CD4-positive, alpha-beta T cell treated with Interleukin-10 for 1 hour (primary cell): Measurements from ENCODE around the gene RPS24.
A peak's percentile ranks its signal among the peaks of the same experiment; 100 is the strongest.
"Not testable (repeated sequence)": the region's sequence is repeated elsewhere in the genome, so short reads cannot be mapped to it uniquely, and the experiment has no call there.

Experiments
- DNase-seq: peaks from one replicate; pipeline ENCODE4 v3.0.0-alpha.2; 2020

RPS24 gene

DNA sequence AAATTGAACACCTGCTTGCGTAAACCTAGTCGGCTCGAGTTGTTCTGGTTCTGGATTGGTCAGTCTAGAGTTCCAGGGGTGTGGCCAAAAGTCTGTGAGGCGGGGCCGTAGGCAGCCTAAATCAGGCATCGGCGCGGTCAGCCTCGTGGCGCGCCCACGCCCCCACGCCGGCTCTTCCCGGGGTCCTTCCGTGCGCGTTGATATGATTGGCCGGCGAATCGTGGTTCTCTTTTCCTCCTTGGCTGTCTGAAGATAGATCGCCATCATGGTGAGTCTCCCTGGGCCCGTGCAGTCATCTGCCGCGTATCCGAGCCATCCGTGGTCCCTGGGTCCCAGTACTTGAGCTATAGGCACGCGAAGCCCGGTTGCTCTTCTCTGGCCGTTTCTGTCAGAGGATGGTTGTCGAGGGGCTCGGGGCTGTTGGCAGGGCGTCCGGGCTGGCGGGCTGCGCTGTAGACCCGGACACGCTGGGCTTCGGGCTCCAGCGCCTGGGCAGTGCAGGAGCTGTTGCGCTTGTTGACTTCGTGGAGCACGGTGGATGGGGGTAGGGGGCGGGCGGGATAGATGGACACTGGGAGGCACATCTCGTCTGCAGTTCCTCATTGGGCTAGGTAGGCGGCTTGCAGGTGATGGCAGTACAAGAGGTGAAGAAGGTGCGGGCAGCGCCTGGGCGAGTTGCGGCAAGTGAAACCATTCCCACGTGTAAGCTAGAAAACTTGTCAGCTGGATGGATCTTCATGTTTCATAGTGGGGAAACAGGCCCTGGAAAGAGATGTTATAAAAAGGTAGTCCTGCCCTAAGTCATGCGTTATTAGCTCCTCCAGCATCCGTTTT is at the start of gene RPS24:
Gene RPS24 (plus strand): TSS at position 227 of the 834 bp plus-strand sequence. CDS start 39 bp downstream, at position 266.
- peak; percentile 97 for DNase-seq

GRCh38 chr10:77984986-77985385 is 48.7 kb upstream of the RPS24 start:
- no peak for DNase-seq

DNA sequence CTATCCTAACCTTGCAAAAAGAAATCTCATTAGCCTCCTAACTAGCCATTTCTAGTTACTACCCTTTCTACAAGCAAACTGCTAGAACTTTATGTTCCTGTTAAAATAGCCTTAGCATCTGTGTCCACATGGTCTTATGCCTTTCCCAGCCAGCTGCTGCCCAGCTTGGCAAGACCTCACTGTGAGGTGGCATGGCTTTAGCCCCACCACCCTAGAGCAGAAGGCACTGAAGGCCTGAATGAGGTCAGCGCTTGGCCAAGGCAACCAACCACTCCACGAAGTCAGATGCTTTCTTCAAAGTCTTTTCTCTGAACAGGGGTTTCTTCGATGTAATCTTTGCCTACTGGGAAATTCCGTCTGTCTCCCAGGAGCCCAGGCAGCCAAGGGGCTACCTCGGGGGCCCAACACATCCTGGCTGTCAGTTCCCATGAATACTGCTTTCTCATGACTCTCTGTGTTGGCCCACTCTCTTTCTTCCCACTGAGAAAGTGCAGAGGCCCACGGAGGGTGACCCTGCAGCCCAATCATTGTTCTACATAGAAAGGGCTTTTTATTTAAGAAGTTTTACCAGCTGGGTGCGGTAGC is 45.9 kb upstream of the RPS24 start:
- DNase-seq = no peak

- DNase-seq = no peak
Measured at GRCh38 chr10:77989081-77989724, 44.5 kb upstream of the RPS24 start.

DNA sequence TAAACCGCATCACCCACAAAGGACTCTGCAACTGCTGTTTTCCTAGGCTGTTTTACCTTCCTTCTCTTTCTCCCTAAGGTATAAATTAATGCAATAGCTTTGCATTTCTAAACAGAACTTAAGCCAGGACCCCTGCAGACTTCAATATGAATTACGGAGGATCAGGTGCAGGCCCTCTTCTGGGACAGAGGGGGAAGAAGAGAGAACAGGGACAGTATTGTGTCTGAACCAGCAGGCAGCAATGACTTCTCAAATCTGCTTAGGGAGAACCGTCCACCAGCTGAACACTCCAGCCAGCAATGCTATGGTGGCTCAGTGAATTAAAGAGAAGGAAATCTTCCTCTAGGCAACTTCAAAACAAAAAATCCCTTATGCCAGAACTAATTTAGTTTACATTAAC is 40.0 kb upstream of the RPS24 start:
- DNase-seq = no peak

GRCh38 chr10:77998780-77999179 is 34.9 kb upstream of the RPS24 start:
- DNase-seq = not testable (repeated sequence)

DNA sequence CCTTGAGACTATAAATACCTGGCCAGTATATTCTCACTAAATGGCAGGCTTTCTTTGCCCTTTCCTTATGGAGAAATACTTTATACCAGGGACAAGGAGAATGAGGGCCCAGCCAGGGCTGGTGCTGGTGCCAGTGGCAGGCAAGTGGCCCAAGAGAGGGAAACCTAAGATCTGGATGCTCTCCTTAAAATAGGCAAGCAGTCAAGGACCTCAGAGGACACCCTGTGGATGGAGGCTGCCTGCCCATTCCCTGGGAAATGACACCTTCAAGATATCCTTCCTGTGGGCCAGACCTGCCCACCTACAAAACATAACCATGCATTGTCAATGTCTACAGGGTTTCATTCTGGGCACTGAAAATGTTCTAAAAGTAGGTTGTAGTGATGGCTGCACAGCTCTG is 33.5 kb upstream of the RPS24 start:
- DNase-seq = no peak

- DNase-seq = no peak
Measured at GRCh38 chr10:78000956-78001472, 32.6 kb upstream of the RPS24 start.

GRCh38 chr10:78002541-78003288 is 30.9 kb upstream of the RPS24 start:
- no peak for DNase-seq

GRCh38 chr10:78004215-78005026 is 29.2 kb upstream of the RPS24 start:
- DNase-seq = no peak

DNA sequence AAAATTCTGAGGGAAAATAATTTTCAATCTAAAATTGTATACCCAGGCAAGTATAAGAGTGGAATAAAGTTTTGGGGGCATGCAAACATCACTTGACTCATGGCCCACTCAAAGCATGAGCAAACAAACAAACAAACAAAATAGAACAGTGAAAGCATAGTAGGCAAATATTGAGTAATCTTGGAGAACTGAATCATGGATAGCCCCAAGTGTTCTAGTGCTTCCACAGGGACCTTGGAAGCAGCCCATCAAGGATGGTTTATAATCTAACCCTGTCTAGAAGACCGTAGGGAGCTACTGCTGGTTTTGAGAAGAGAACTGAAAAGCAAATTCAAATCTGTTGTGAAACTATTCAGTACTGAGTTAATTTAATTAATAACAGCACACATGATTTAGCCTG is 26.5 kb upstream of the RPS24 start:
- DNase-seq = no peak

DNA sequence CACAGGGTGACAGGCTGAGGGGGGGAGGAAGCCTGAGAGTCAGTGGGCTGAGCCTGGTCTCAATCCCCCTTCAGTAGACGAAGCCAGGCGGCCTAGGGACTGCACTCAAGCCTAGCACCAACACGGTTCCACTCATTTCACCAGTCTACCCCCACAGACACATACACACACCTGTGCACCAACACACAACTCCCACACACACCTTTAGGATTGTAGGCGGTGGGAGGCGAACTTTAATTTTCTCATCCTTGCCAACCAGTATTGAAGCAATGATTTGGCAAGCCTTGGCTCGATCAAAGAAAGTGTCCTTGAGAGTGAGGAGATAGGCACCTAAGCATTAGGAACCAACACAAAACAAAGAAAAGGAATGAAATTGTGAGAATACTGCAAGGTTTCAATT is 24.0 kb upstream of the RPS24 start:
- no peak for DNase-seq

DNA sequence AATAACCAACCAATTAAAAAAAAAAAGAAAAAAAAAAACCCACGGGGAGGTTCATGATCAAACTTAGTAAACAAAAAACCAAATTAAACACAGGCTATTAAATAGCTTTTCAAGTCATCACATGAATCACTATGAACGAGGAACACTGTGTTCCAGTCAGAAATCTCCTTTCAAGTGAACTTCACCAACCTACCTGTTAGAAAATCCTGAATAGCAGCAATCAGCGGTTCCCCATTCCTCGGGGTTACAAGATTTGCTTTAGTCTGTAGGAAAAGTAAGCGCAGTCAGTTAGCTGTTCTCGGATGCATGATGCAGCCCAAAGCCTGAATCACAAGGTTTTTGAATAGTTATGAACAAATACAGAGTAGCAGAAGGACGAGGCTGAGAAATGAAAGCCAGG is 23.4 kb upstream of the RPS24 start:
- no peak for DNase-seq

- DNase-seq = no peak
Measured at GRCh38 chr10:78011065-78011464, 22.6 kb upstream of the RPS24 start.

GRCh38 chr10:78013564-78013963 is 20.1 kb upstream of the RPS24 start:
- no peak for DNase-seq

GRCh38 chr10:78015546-78015945 is 18.1 kb upstream of the RPS24 start:
- no peak for DNase-seq

GRCh38 chr10:78017856-78018255 is 15.8 kb upstream of the RPS24 start:
- DNase-seq = no peak

DNA sequence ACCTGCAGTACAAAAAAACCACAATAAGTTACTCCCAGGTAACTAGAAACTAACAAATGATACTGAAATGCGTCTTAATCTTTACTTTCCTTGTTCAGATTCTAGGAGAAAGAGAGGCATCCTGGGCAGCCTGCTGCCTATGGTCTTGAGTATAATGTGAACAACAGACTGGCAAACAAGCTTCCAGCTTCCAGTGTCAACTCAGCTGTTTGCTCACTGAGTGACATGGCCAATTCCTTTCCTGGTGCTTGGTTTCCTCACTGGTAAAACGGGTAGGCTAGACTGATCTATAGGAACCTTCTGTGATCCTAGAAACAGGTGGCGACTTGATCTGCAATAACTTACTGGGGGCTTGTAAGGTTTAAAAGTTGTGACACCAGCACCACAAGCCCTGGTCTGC is 14.4 kb upstream of the RPS24 start:
- DNase-seq = no peak

- no peak for DNase-seq
Measured at GRCh38 chr10:78021201-78021600, 12.5 kb upstream of the RPS24 start.

DNA sequence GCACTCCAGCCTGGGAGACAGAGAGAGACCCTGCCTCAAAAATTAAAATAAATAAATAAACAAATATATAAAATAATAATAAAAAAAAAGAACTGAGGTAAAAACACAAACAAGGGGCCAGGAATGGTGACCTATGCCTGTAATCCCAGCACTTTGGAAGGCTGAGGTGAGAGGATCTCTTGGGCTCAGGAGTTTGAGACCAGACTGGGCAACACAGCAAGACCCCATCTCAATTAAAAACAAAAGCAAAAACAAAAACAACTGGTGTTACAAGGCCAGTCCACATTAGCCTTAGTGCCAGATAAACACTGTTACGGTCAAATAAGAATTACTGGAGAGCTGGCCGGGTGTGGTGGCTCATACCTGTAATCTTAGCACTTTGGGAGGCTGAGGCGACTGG is 9.9 kb upstream of the RPS24 start:
- DNase-seq = no peak

DNA sequence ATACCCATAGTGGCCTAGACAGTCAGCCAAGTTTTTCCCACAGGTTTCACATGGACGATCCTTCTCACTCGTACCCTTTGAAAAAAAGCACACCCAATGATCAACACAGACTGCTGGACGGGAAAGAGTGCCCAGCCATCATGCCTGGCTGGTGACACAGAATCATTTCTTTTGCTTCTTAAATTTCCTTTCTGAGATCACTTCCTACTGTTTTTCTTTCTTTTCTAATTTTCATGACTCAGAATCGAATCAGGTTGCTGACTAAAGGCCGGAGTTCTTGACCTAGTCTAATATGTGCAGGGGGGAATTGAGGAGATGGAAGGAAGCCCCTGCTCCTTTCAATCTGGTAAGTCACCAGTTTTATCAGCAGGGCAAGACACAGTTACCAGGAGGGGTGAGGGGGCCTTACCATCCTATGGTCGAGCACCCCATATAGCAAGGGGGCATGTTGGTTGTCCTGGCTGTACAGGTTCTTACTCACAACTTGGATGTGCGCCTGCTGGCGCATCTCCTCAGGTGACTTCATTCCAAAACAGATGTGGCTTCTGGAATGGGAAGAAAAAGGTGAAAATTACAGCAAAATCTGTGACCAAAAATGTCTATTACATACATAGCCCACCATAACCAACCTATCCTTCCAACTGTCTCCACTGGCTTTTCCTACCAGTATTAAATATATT is 7.8 kb upstream of the RPS24 start:
- no peak for DNase-seq
